ENCODE data around the gene KPNA3. TPM values are rescaled to one million over a fixed set of nuclear protein-coding genes. Genes with fewer than 3 reads are reported as not detected.
A peak's percentile ranks its signal among the peaks of the same experiment; 100 is the strongest.

KPNA3 gene
- polyA plus RNA-seq, 1 donor from 2014 or later: 41.7 TPM

DNA sequence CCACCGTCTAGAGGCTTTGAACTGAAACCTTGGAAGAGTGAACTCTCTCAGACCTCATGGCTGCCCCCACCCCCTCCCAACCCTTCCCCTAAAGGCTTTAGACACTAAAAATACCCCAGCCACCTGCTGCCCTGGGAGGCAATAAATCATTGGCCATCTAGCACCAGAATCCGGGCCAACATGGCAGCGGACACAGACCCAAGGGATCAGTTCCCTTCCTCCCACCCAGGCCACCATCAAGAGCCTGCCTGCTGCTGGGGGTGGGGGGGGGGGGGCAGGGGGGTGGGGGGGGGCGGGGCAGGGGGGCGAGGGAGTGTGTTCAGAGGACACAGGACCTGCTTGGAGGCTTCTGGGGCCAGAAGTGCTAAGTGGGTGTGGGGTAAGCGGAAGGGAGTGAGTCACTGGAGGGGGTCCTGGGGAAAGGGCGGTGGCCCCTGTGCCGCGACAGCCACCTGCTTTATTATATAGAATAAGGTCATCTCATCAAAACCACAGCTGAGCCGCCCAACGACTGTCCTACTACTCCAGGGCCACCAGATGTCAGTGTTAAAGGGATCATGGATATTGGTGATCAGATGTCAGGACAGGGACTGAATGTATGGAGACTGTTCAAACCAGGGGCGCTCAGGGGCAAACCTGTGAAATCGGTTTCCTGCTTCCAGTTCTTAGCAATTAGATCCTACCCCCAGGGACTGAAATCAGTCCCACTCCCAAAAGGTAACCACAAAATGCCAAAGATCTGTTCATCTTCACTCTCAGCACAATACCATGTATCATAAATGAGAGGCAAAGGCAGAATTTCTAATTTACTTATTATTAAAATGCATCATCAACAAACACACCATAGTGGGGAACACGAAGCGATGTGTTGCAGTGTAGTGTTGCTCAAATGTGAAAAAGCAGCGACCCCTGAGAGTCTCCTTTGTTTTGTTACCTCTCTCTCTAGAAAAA, 139.9 kb downstream of the KPNA3 start:
- Histone ChIP-seq H3K4me2 (ENCODE audit: low read length) (no peak overlapping the region), H3K4me3 (ENCODE audit: low read length) (no peak overlapping the region), H3K36me3 (ENCODE audit: insufficient read depth, low read length) (no peaks in the 10 kb centered on the region), H2AFZ (ENCODE audit: low read depth, low read length) (no peak overlapping the region), H3K9me2 (ENCODE audit: insufficient read depth, low read length) (no peaks in the 10 kb centered on the region), H3K9ac (ENCODE audit: low read length) (no peak overlapping the region), H3K27ac (ENCODE audit: low read length) (no peak overlapping the region), H4K20me1 (ENCODE audit: insufficient read depth) (no peaks in the 10 kb centered on the region), H3F3A (ENCODE audit: insufficient read depth, low read length, poor library complexity, severe bottlenecking) (no peaks in the 10 kb centered on the region), H3K27me3 (ENCODE audit: insufficient read depth, low read depth, low read length) (no peaks in the 10 kb centered on the region), H3K9me3 (ENCODE audit: low read length) (no peaks in the 10 kb centered on the region), H3K79me2 (replicated peaks; ENCODE audit: insufficient read depth, low read length) (no peaks in the 10 kb centered on the region)
- TF ChIP-seq, protein P1, sequence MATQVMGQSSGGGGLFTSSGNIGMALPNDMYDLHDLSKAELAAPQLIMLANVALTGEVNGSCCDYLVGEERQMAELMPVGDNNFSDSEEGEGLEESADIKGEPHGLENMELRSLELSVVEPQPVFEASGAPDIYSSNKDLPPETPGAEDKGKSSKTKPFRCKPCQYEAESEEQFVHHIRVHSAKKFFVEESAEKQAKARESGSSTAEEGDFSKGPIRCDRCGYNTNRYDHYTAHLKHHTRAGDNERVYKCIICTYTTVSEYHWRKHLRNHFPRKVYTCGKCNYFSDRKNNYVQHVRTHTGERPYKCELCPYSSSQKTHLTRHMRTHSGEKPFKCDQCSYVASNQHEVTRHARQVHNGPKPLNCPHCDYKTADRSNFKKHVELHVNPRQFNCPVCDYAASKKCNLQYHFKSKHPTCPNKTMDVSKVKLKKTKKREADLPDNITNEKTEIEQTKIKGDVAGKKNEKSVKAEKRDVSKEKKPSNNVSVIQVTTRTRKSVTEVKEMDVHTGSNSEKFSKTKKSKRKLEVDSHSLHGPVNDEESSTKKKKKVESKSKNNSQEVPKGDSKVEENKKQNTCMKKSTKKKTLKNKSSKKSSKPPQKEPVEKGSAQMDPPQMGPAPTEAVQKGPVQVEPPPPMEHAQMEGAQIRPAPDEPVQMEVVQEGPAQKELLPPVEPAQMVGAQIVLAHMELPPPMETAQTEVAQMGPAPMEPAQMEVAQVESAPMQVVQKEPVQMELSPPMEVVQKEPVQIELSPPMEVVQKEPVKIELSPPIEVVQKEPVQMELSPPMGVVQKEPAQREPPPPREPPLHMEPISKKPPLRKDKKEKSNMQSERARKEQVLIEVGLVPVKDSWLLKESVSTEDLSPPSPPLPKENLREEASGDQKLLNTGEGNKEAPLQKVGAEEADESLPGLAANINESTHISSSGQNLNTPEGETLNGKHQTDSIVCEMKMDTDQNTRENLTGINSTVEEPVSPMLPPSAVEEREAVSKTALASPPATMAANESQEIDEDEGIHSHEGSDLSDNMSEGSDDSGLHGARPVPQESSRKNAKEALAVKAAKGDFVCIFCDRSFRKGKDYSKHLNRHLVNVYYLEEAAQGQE (IDR thresholded peaks at IDR 0.05; ENCODE audit: borderline replicate concordance): no peak
- TF ChIP-seq POLR2AphosphoS5 (IDR thresholded peaks at IDR 0.05) (no peak), MXI1 (conservative IDR thresholded peaks at IDR 0.05; ENCODE audit: poor library complexity, severe bottlenecking) (no peak), RAD21 (conservative IDR thresholded peaks at IDR 0.05) (peak; percentile 40), TAF1 (IDR thresholded peaks at IDR 0.05; ENCODE audit: low read depth) (no peak), SMC3 (conservative IDR thresholded peaks at IDR 0.05; ENCODE audit: poor library complexity) (peak; percentile 45), EP300 (conservative IDR thresholded peaks at IDR 0.05; ENCODE audit: poor library complexity, severe bottlenecking) (no peak), EZH2 (IDR thresholded peaks at IDR 0.05; ENCODE audit: borderline replicate concordance, insufficient read depth, low read length, poor library complexity, severe bottlenecking) (no peak)
- TF ChIP-seq, protein P2, sequence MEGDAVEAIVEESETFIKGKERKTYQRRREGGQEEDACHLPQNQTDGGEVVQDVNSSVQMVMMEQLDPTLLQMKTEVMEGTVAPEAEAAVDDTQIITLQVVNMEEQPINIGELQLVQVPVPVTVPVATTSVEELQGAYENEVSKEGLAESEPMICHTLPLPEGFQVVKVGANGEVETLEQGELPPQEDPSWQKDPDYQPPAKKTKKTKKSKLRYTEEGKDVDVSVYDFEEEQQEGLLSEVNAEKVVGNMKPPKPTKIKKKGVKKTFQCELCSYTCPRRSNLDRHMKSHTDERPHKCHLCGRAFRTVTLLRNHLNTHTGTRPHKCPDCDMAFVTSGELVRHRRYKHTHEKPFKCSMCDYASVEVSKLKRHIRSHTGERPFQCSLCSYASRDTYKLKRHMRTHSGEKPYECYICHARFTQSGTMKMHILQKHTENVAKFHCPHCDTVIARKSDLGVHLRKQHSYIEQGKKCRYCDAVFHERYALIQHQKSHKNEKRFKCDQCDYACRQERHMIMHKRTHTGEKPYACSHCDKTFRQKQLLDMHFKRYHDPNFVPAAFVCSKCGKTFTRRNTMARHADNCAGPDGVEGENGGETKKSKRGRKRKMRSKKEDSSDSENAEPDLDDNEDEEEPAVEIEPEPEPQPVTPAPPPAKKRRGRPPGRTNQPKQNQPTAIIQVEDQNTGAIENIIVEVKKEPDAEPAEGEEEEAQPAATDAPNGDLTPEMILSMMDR (IDR thresholded peaks at IDR 0.05; ENCODE audit: poor library complexity, severe bottlenecking): peak; percentile 50

DNA sequence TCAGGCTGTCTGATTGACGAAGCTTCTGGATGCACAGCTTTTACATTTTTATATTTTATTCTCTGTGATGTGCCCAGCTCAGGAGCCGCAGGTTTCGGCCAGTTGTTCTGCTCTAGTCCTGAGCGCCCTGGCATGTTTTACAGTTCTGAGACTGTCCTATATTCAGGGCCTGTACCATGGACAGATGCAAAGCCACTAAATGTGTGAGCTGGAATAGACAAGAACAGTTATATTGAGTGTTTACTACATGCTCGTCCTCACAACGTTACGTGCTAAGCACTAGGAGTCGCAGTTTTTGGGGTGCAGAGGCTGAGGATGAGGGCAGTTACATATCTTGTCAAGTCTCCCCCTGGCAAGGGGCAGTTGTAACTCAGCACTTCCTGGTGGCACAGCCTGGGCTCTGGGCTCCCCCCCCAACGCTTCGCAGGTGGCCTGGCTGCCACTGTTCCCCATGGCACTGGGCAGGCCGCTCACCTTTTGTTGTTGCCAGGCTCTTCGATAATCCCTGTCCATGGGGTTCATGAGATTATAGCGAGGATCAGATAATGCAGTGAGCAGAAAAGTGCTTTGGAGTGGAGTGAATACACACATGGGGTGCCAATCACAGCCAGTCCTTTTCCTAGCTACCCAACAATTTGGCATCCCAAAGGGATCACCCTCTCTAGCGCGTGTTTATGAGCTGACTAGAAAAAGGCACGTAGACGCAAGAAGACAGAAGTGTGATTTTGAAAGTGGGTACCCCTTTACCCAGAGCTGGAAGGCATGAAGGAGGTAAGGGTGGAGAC, 140.7 kb downstream of the KPNA3 start:
- H3K9ac ChIP-seq (ENCODE audit: low read length): no peak overlapping the region
- H3K36me3 ChIP-seq (ENCODE audit: insufficient read depth, low read length): no peaks in the 10 kb centered on the region
- no peaks in the 10 kb centered on the region for H3K79me2 ChIP-seq (replicated peaks; ENCODE audit: insufficient read depth, low read length)
- H3F3A ChIP-seq (ENCODE audit: insufficient read depth, low read length, poor library complexity, severe bottlenecking): no peaks in the 10 kb centered on the region
- H3K4me3 ChIP-seq (ENCODE audit: low read length): no peak overlapping the region
- no peaks in the 10 kb centered on the region for H3K27me3 ChIP-seq (ENCODE audit: insufficient read depth, low read depth, low read length)
- H3K27ac ChIP-seq (ENCODE audit: low read length): no peak overlapping the region
- H3K4me2 ChIP-seq (ENCODE audit: low read length): no peak overlapping the region
- H3K9me2 ChIP-seq (ENCODE audit: insufficient read depth, low read length): no peaks in the 10 kb centered on the region
- TF ChIP-seq RAD21 (conservative IDR thresholded peaks at IDR 0.05): no peak
- TF ChIP-seq, protein P2 (IDR thresholded peaks at IDR 0.05; ENCODE audit: poor library complexity, severe bottlenecking): no peak
- TF ChIP-seq MXI1 (conservative IDR thresholded peaks at IDR 0.05; ENCODE audit: poor library complexity, severe bottlenecking): no peak
- no peak for TF ChIP-seq EZH2 (IDR thresholded peaks at IDR 0.05; ENCODE audit: borderline replicate concordance, insufficient read depth, low read length, poor library complexity, severe bottlenecking)
- TF ChIP-seq, protein P1 (IDR thresholded peaks at IDR 0.05; ENCODE audit: borderline replicate concordance): no peak
- TF ChIP-seq TAF1 (IDR thresholded peaks at IDR 0.05; ENCODE audit: low read depth): no peak
- TF ChIP-seq SMC3 (conservative IDR thresholded peaks at IDR 0.05; ENCODE audit: poor library complexity): no peak
- TF ChIP-seq POLR2AphosphoS5 (IDR thresholded peaks at IDR 0.05): no peak
- no peak for TF ChIP-seq EP300 (conservative IDR thresholded peaks at IDR 0.05; ENCODE audit: poor library complexity, severe bottlenecking)
- H3K9me3 ChIP-seq (ENCODE audit: low read length): no peaks in the 10 kb centered on the region
- H2AFZ ChIP-seq (ENCODE audit: low read depth, low read length): no peak overlapping the region
- no peaks in the 10 kb centered on the region for H4K20me1 ChIP-seq (ENCODE audit: insufficient read depth)
